B cell (primary cell): ENCODE data around the gene EPB41L1.

Experiments
- EZH2 ChIP-seq: IDR thresholded peaks from 2 replicates; pipeline ENCODE4 v1.6.1; 2012; ENCODE audit warnings: borderline replicate concordance, low read depth, mild to moderate bottlenecking, moderate library complexity, low read length; ENCODE audit not compliant: insufficient read depth, poor library complexity, severe bottlenecking
- TF ChIP-seq, protein P1 (sequence below): fragments of 200-600 bp; IDR thresholded peaks from one replicate; pipeline ENCODE4 v1.8.0; 2022; ENCODE audit warnings: antibody characterized with exemption, mild to moderate bottlenecking

DNA sequence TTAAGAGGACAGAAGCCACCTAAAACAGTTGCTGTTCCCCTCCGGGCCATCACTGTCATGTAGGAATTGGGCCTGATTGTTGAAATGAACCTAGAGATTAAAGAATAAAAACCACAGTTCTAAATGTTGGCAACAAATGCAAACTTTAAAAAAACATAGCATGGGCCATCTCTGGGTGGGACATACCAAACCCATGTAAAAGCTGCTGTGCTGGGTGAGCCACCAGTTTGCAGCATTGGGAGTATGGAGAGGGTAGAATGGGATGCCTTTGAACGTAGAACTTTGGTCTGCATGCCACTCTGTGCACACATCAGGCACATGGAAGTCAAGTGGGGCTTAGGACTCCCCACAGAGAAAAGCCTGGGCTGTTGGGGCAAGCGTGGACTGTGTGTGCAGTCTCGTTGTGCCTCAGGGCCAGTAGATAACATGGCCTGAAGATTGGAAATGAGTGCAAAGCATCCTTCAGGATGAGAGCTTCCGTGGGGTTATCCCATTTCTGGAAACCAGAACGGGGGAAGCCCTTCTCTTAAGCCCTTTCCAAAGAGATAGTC, 28.1 kb downstream of the EPB41L1 start:
- TF ChIP-seq, protein P1, sequence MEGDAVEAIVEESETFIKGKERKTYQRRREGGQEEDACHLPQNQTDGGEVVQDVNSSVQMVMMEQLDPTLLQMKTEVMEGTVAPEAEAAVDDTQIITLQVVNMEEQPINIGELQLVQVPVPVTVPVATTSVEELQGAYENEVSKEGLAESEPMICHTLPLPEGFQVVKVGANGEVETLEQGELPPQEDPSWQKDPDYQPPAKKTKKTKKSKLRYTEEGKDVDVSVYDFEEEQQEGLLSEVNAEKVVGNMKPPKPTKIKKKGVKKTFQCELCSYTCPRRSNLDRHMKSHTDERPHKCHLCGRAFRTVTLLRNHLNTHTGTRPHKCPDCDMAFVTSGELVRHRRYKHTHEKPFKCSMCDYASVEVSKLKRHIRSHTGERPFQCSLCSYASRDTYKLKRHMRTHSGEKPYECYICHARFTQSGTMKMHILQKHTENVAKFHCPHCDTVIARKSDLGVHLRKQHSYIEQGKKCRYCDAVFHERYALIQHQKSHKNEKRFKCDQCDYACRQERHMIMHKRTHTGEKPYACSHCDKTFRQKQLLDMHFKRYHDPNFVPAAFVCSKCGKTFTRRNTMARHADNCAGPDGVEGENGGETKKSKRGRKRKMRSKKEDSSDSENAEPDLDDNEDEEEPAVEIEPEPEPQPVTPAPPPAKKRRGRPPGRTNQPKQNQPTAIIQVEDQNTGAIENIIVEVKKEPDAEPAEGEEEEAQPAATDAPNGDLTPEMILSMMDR, result no peak
- no peak for TF ChIP-seq EZH2
